WTC11 (cell line): ENCODE results near the gene SLCO2A1. TPM values are rescaled to one million over a fixed set of nuclear protein-coding genes. Genes with fewer than 3 reads are reported as not detected.

Experiments
- ATAC-seq: fragments of 200-7000 bp; cut with Tn5 transposase; 2 replicates; pipeline ENCODE4 v1.10.0; 2021; ENCODE audit warnings: mild to moderate bottlenecking, moderate library complexity
- CTCF ChIA-PET: fragments of 300-600 bp; sonication (Branson Sonifier 250); formaldehyde crosslinking; loops from one replicate; lab custom pipeline; 2021; ENCODE audit warnings: antibody characterized with exemption; lab: Charles Lee
- POLR2A ChIA-PET: fragments of 350-600 bp; sonication (Branson Sonifier 250); formaldehyde crosslinking; loops from one replicate; lab custom pipeline; 2021; ENCODE audit warnings: antibody characterized with exemption; lab: Charles Lee
- DNase-seq: peaks from one replicate; pipeline ENCODE4 v3.0.0; 2021; ENCODE audit warnings: low spot score
- H3K27ac Mint-ChIP-seq: 2 replicates; pipeline ENCODE4 v1.8.0; 2021; ENCODE audit warnings: mixed read lengths
- H3K27me3 Mint-ChIP-seq: 2 replicates; pipeline ENCODE4 v1.8.0; 2021; ENCODE audit warnings: low read depth, mild to moderate bottlenecking, moderate library complexity, mixed read lengths
- H3K36me3 Mint-ChIP-seq: 2 replicates; pipeline ENCODE4 v1.8.0; 2021; ENCODE audit warnings: mixed read lengths
- H3K4me1 Mint-ChIP-seq: 2 replicates; pipeline ENCODE4 v1.8.0; 2022; ENCODE audit warnings: mixed read lengths
- H3K4me3 Mint-ChIP-seq: 2 replicates; pipeline ENCODE4 v1.8.0; 2021; ENCODE audit warnings: mild to moderate bottlenecking, moderate library complexity, mixed read lengths
- H3K9me3 Mint-ChIP-seq: 2 replicates; pipeline ENCODE4 v1.8.0; 2021; ENCODE audit warnings: mixed read lengths
- ATF3 ChIP-seq: sonication (generic); formaldehyde crosslinking; conservative IDR thresholded peaks from 2 replicates; pipeline ENCODE4 v1.8.1; 2022; ENCODE audit warnings: mild to moderate bottlenecking, missing genetic modification reagents
- E2F4 ChIP-seq: sonication (generic); formaldehyde crosslinking; IDR thresholded peaks from 2 replicates; pipeline ENCODE4 v1.8.1; 2022; ENCODE audit warnings: low read depth, mild to moderate bottlenecking, moderate library complexity, missing genetic modification reagents, borderline replicate concordance
- ESRRA ChIP-seq: sonication (generic); formaldehyde crosslinking; IDR thresholded peaks from 2 replicates; pipeline ENCODE4 v1.8.1; 2022; ENCODE audit warnings: mild to moderate bottlenecking, missing genetic modification reagents, borderline replicate concordance
- FOXK1 ChIP-seq: sonication (generic); formaldehyde crosslinking; IDR thresholded peaks from 2 replicates; pipeline ENCODE4 v1.8.0; 2022; ENCODE audit warnings: mild to moderate bottlenecking, moderate library complexity, missing genetic modification reagents
- FOXP1 ChIP-seq: sonication (generic); formaldehyde crosslinking; IDR thresholded peaks from 2 replicates; pipeline ENCODE4 v1.8.0; 2022; ENCODE audit warnings: missing genetic modification reagents, mild to moderate bottlenecking, moderate library complexity, borderline replicate concordance
- JAZF1 ChIP-seq: fragments of 250-450 bp; sonication (Bioruptor Pico); IDR thresholded peaks from 2 replicates; pipeline ENCODE4 v1.9.0; 2021; ENCODE audit warnings: moderate library complexity, mild to moderate bottlenecking, inconsistent platforms
- NFE2L1 ChIP-seq: sonication (generic); formaldehyde crosslinking; IDR thresholded peaks from 2 replicates; pipeline ENCODE4 v1.8.1; 2023; ENCODE audit warnings: missing genetic modification reagents
- PRDM15 ChIP-seq: sonication (generic); formaldehyde crosslinking; IDR thresholded peaks from 2 replicates; pipeline ENCODE4 v1.8.0; 2022; ENCODE audit warnings: missing genetic modification reagents
- SMAD3 ChIP-seq: sonication (generic); formaldehyde crosslinking; IDR thresholded peaks from 2 replicates; pipeline ENCODE4 v1.8.0; 2022; ENCODE audit warnings: missing genetic modification reagents, mild to moderate bottlenecking, borderline replicate concordance
- SP1 ChIP-seq: sonication (generic); formaldehyde crosslinking; conservative IDR thresholded peaks from 2 replicates; pipeline ENCODE4 v1.8.1; 2022; ENCODE audit warnings: missing genetic modification reagents
- ZNF138 ChIP-seq: sonication (generic); formaldehyde crosslinking; conservative IDR thresholded peaks from 2 replicates; pipeline ENCODE4 v1.8.1; 2022; ENCODE audit warnings: mild to moderate bottlenecking, moderate library complexity, missing genetic modification reagents
- ZNF232 ChIP-seq: sonication (generic); formaldehyde crosslinking; IDR thresholded peaks from 2 replicates; pipeline ENCODE4 v1.8.0; 2022; ENCODE audit warnings: mild to moderate bottlenecking, missing genetic modification reagents
- ZNF281 ChIP-seq: sonication (generic); formaldehyde crosslinking; IDR thresholded peaks from 2 replicates; pipeline ENCODE4 v1.8.0; 2023; ENCODE audit warnings: mild to moderate bottlenecking, missing genetic modification reagents
- ZNF423 ChIP-seq: fragments of 250-450 bp; sonication (Bioruptor Pico); IDR thresholded peaks from 2 replicates; pipeline ENCODE4 v2.1.2; 2022; ENCODE audit warnings: mild to moderate bottlenecking, moderate library complexity
- total RNA-seq: library from RNA; stranded (reverse); gene quantifications from 3 replicates; pipeline ENCODE4 v1.2.3, GENCODE V29; 2021
- TF ChIP-seq, protein P1 (sequence below): sonication (generic); formaldehyde crosslinking; IDR thresholded peaks from 2 replicates; pipeline ENCODE4 v1.8.1; 2022; ENCODE audit warnings: mild to moderate bottlenecking, moderate library complexity, missing genetic modification reagents
- TF ChIP-seq, protein P2 (sequence below): sonication (generic); formaldehyde crosslinking; IDR thresholded peaks from 2 replicates; pipeline ENCODE4 v1.8.0; 2023; ENCODE audit warnings: missing genetic modification reagents

Gene SLCO2A1
- total RNA-seq, 1 experiment from 2014 or later: 3.3 TPM

GRCh38 chr3:134066651-134067530 lies 37.2 kb upstream of the SLCO2A1 start (continued):
- TF ChIP-seq FOXK1 (CRISPR knock-in tag) (no peak), E2F4 (CRISPR knock-in tag) (no peak), SP1 (no peak), ESRRA (CRISPR knock-in tag) (no peak), ZNF281 (CRISPR knock-in tag) (no peak), ZNF138 (no peak), ZNF423 (CRISPR knock-in tag) (no peak)

- H3K36me3 Mint-ChIP-seq: no peaks in the 10 kb centered on the region
- DNase-seq (no peak), ATAC-seq (no peak)
- peaks cover 5% of the 10 kb centered on the region for H3K9me3 Mint-ChIP-seq
- CTCF ChIA-PET: no interaction called here
- no peaks in the 10 kb centered on the region for H3K4me1 Mint-ChIP-seq
- POLR2A ChIA-PET: no interaction called here
- TF ChIP-seq, protein P1, sequence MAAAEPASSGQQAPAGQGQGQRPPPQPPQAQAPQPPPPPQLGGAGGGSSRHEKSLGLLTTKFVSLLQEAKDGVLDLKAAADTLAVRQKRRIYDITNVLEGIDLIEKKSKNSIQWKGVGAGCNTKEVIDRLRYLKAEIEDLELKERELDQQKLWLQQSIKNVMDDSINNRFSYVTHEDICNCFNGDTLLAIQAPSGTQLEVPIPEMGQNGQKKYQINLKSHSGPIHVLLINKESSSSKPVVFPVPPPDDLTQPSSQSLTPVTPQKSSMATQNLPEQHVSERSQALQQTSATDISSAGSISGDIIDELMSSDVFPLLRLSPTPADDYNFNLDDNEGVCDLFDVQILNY: no peak
- no peaks in the 10 kb centered on the region; the same call in 1 of the 2 replicates for H3K27me3 Mint-ChIP-seq
- no peak overlapping the region for H3K27ac Mint-ChIP-seq
- H3K4me3 Mint-ChIP-seq: no peak overlapping the region
Observed at GRCh38 chr3:134066158-134066541, 36.4 kb upstream of the SLCO2A1 start.

DNA sequence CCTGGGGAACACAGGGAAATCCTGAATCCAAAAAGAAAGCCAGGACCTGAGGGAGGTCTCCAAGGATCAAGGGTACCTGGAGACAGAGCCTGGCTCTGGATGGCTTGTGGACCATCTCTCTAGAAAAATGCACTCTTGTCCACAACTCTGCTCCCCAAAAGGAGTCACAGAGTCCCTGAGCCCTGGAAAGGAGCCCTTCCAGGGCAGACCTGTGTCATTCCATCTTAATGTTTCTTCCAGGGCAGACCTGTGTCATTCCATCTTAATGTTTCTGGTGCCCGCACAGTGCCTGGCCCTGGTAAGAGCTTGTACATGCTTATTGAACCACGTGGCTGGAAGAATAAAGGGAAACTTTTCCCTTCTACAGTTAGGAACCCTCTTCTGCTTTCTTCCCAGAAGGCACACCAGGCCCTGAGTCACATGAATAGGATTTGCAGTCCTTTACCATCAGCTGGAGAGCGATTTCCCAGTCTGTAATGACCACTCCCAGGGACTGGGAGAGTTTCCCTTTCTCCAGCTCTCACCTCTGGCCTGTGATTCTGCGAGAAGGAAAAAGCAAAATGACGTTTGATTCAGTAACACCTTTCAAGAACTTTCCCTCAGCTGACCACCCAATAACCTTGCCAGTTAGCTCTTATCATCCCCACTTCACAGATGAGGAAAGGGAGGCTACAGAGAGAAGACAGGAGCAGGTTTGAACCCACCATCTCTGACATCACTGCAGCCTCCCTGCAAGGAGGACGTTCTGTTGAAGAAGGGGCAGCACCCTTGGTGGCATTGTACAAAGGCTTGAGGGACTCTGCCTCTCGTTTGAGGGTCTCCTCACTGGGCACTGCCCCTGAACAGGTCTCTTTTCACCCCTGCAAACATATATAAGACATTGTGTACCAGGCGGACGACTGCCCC lies 35.8 kb upstream of the SLCO2A1 start:
- H3K4me1 Mint-ChIP-seq: no peaks in the 10 kb centered on the region
- H3K9me3 Mint-ChIP-seq: peaks cover 5% of the 10 kb centered on the region
- H3K27me3 Mint-ChIP-seq: no peaks in the 10 kb centered on the region; the same call in 1 of the 2 replicates
- no peak overlapping the region for H3K27ac Mint-ChIP-seq
- no peak for ATAC-seq
- ChIA-PET POLR2A (no interaction called here), CTCF (no interaction called here)
- no peak for DNase-seq
- no peaks in the 10 kb centered on the region for H3K36me3 Mint-ChIP-seq
- H3K4me3 Mint-ChIP-seq: no peak overlapping the region
- TF ChIP-seq ZNF281 (CRISPR knock-in tag): no peak
- TF ChIP-seq JAZF1 (CRISPR knock-in tag): no peak
- TF ChIP-seq FOXP1 (CRISPR knock-in tag): no peak
- TF ChIP-seq PRDM15 (CRISPR knock-in tag): no peak
- TF ChIP-seq ZNF232 (CRISPR knock-in tag): no peak
- no peak for TF ChIP-seq ATF3 (CRISPR knock-in tag)
- no peak for TF ChIP-seq NFE2L1 (CRISPR knock-in tag)
- no peak for TF ChIP-seq SMAD3
- TF ChIP-seq, protein P2, sequence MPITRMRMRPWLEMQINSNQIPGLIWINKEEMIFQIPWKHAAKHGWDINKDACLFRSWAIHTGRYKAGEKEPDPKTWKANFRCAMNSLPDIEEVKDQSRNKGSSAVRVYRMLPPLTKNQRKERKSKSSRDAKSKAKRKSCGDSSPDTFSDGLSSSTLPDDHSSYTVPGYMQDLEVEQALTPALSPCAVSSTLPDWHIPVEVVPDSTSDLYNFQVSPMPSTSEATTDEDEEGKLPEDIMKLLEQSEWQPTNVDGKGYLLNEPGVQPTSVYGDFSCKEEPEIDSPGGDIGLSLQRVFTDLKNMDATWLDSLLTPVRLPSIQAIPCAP (CRISPR knock-in tag): no peak
- TF ChIP-seq ESRRA (CRISPR knock-in tag): no peak
